Astrocyte of the spinal cord (primary cell): ENCODE data around the gene ARHGEF10L.

Source experiments
- DNase-seq: peaks from one replicate; pipeline ENCODE4 v3.0.0; 2011; ENCODE audit warnings: low read depth, low spot score
- H3K4me3 ChIP-seq: 2 replicates; pipeline ENCODE4 v1.5.1; 2011; ENCODE audit warnings: low read depth, mild to moderate bottlenecking, low read length, moderate library complexity
- in situ Hi-C: cut with HindIII; loops from 2 replicates; pipeline ENCODE4 v1.10.0; 2017; ENCODE audit warnings: low sequenced_read_pairs
- TF ChIP-seq, protein P1 (sequence below): IDR thresholded peaks from 2 replicates; pipeline ENCODE4 v1.5.1; 2012; ENCODE audit warnings: low read depth, mild to moderate bottlenecking, low read length, inconsistent platforms

The ARHGEF10L gene

GRCh38 chr1:17746920-17747319, 207.4 kb downstream of the ARHGEF10L start:
- TF ChIP-seq, protein P1, sequence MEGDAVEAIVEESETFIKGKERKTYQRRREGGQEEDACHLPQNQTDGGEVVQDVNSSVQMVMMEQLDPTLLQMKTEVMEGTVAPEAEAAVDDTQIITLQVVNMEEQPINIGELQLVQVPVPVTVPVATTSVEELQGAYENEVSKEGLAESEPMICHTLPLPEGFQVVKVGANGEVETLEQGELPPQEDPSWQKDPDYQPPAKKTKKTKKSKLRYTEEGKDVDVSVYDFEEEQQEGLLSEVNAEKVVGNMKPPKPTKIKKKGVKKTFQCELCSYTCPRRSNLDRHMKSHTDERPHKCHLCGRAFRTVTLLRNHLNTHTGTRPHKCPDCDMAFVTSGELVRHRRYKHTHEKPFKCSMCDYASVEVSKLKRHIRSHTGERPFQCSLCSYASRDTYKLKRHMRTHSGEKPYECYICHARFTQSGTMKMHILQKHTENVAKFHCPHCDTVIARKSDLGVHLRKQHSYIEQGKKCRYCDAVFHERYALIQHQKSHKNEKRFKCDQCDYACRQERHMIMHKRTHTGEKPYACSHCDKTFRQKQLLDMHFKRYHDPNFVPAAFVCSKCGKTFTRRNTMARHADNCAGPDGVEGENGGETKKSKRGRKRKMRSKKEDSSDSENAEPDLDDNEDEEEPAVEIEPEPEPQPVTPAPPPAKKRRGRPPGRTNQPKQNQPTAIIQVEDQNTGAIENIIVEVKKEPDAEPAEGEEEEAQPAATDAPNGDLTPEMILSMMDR: no peak
- in situ Hi-C loops: no loop called here
- DNase-seq: no peak
- no peak overlapping the region for H3K4me3 ChIP-seq
